A549 treated with DMSO at 1 μM for 4 hours (cell line): ENCODE data around the gene TRIM13. TPM values are rescaled to one million over a fixed set of nuclear protein-coding genes. Genes with fewer than 3 reads are reported as not detected.

Experiments
- total RNA-seq: library from RNA; stranded (reverse); fragments of 200-300 nt; extraction: Qiagen RNA extraction; gene quantifications from 5 replicates; pipeline ENCODE4 v1.2.3, GENCODE V29; 2022; ENCODE audit warnings: low read depth

The TRIM13 gene, protein sequence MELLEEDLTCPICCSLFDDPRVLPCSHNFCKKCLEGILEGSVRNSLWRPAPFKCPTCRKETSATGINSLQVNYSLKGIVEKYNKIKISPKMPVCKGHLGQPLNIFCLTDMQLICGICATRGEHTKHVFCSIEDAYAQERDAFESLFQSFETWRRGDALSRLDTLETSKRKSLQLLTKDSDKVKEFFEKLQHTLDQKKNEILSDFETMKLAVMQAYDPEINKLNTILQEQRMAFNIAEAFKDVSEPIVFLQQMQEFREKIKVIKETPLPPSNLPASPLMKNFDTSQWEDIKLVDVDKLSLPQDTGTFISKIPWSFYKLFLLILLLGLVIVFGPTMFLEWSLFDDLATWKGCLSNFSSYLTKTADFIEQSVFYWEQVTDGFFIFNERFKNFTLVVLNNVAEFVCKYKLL
- 12.3 to 15.5 TPM (median 14.0 TPM) in 5 replicates for total RNA-seq

DNA sequence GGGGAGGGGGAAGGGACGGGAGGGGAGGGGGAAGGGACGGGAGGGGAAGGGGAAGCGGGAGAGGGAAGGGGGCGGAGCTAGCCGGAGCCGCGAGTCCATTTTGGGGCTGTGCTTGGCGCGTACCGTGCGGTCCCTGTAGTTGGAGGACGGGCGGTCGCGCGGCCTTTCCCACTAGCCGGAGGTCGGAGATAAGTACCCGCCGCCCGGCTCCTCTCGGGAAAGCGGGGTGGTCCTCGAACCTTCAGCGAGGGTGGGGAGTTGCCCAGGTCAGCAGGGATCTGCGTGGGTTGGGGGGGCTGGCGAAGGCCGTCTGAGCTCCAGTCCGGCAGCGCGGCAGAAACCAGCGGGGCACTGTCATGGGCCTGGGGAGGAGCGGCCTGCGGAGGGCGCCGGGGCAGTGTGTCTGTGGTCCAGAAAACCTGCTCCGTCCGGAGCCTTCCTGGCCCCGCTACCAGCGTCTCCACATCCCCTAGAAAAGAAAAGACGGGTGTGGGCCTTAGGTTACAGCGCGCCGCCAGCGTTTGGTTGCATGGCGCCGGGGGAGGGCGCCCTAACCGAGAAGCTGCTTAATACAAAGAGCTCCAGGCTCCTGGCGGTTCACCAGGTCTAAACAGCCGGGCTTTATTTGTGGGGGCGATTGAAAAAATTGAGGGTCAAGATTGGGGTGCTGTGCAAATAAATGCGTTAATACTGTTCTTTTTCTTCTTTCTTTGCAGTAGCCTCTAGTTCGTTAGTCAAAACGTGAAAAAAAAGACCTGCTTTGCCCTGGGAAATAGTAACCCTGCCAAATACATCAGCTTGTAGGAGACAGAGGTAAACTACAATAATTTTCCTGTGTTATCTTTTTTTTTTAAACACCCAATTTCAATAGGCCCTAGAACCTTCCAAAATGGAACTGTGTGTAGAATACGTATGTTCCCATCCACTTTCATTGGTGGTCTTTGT is at the start of gene TRIM13:
Gene TRIM13 (plus strand): TSS at position 92 of the 945 bp plus-strand sequence. CDS start 14,899 bp downstream, outside the sequence.

DNA sequence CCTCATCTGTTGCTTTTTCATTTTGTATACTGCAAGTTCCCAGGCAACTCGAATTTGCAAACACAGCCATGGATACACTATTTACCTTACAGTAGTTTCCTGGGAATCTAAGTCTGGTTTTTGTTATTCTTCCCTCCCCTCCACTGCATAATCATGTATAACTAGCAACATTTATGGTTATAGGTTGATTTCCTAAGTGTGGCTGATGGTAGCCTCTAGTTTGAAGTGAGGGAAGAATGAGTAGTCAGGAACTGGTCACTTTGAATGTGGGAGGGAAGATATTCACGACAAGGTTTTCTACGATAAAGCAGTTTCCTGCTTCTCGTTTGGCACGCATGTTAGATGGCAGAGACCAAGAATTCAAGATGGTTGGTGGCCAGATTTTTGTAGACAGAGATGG is 18.4 kb downstream of the TRIM13 start, which contains the start of gene KCNRG:
Gene KCNRG (plus strand): TSS at position 187 of the 400 bp plus-strand sequence. CDS start 50 bp downstream, at position 237.

Other genes with a start within 250 kb of the TRIM13 start
- 23.8 to 30.7 TPM (median 28.8 TPM) in 5 replicates for gene KPNA3, start 204.4 kb upstream of the TRIM13 start, total RNA-seq
- 7.9 to 9.6 TPM (median 9.2 TPM) in 5 replicates for gene SPRYD7, start 60.7 kb upstream of the TRIM13 start, total RNA-seq
- gene KCNRG, start 18.4 kb downstream of the TRIM13 start, total RNA-seq, result 0.23 to 0.69 TPM (median 0.42 TPM) in 5 replicates